RWPE1 (cell line): ENCODE results near the gene UGT1A4.

ENCODE experiments used
- CTCF ChIA-PET: fragments of 350-600 bp; sonication (Branson Sonifier 250); formaldehyde crosslinking; extraction: SDS; loops from one replicate; lab custom pipeline; 2021; lab: Yijun Ruan, JAX
- POLR2A ChIA-PET: fragments of 400-600 bp; formaldehyde crosslinking; extraction: SDS; loops from one replicate; lab custom pipeline; 2020; ENCODE audit warnings: antibody characterized with exemption; ENCODE audit not compliant: low non-redundant PET; lab: Yijun Ruan, JAX
- DNase-seq: peaks from one replicate; pipeline ENCODE4 v3.0.0; 2012; ENCODE audit warnings: low spot score
- H3K27ac ChIP-seq: fragments of 450-650 bp; 2 replicates; pipeline ENCODE4 v1.5.1; 2017
- CTCF ChIP-seq: fragments of 450-650 bp; conservative IDR thresholded peaks from 2 replicates; pipeline ENCODE4 v1.5.1; 2017; ENCODE audit warnings: low read depth, mild to moderate bottlenecking

Gene UGT1A4

GRCh38 chr2:233718552-233718951 is at the start of gene UGT1A4:
Gene UGT1A4, plus strand, starts transcription at chr2:233718736. Its CDS starts 85 bp downstream, at chr2:233718821.
- TF ChIP-seq CTCF, result no peak
- ChIA-PET CTCF (no interaction called here), POLR2A (no interaction called here)
- DNase-seq, result no peak
- no peak within 1 kb of the TSS for H3K27ac ChIP-seq

GRCh38 chr2:233671290-233672161 is 47.0 kb upstream of the UGT1A4 start, which contains the start of gene UGT1A9:
Gene UGT1A9, plus strand, starts transcription at chr2:233671898. Its CDS starts 37 bp downstream, at chr2:233671935.
- no peak within 1 kb of the TSS for H3K27ac ChIP-seq
- no peak for DNase-seq
- no peak for TF ChIP-seq CTCF
- POLR2A ChIA-PET, result no interaction called here
- CTCF ChIA-PET, result no interaction called here

- TF ChIP-seq CTCF, result no peak
- no peak for DNase-seq
- ChIA-PET CTCF (no interaction called here), POLR2A (no interaction called here)
- no peak overlapping the region for H3K27ac ChIP-seq
These were observed 45.6 kb upstream of the UGT1A4 start for GRCh38 chr2:233672886-233673285.

- CTCF ChIA-PET, result interaction anchor here (0.6 kb wide), 1 partner anchor 855 kb away, joined by 3 read pairs; no protein-coding TSS in a partner anchor
- no peak overlapping the region for H3K27ac ChIP-seq
- POLR2A ChIA-PET, result no interaction called here
- no peak for DNase-seq
- no peak for TF ChIP-seq CTCF
These were observed 44.6 kb upstream of the UGT1A4 start for GRCh38 chr2:233673896-233674295.

GRCh38 chr2:233674314-233674713 is 44.2 kb upstream of the UGT1A4 start:
- H3K27ac ChIP-seq, result no peak overlapping the region
- POLR2A ChIA-PET, result no interaction called here
- CTCF ChIA-PET, result no interaction called here
- no peak for TF ChIP-seq CTCF
- DNase-seq, result no peak

- CTCF ChIA-PET, result no interaction called here
- H3K27ac ChIP-seq, result no peak overlapping the region
- POLR2A ChIA-PET, result no interaction called here
- TF ChIP-seq CTCF, result no peak
- no peak for DNase-seq
These were observed 43.5 kb upstream of the UGT1A4 start for GRCh38 chr2:233674995-233675394.
